Measurements from ENCODE around the gene TNRC18. TPM values are rescaled to one million over a fixed set of nuclear protein-coding genes. Genes with fewer than 3 reads are reported as not detected.

TNRC18 gene
- total RNA-seq, 2 experiments from 2014 or later, result 12.2 to 64.2 TPM

DNA sequence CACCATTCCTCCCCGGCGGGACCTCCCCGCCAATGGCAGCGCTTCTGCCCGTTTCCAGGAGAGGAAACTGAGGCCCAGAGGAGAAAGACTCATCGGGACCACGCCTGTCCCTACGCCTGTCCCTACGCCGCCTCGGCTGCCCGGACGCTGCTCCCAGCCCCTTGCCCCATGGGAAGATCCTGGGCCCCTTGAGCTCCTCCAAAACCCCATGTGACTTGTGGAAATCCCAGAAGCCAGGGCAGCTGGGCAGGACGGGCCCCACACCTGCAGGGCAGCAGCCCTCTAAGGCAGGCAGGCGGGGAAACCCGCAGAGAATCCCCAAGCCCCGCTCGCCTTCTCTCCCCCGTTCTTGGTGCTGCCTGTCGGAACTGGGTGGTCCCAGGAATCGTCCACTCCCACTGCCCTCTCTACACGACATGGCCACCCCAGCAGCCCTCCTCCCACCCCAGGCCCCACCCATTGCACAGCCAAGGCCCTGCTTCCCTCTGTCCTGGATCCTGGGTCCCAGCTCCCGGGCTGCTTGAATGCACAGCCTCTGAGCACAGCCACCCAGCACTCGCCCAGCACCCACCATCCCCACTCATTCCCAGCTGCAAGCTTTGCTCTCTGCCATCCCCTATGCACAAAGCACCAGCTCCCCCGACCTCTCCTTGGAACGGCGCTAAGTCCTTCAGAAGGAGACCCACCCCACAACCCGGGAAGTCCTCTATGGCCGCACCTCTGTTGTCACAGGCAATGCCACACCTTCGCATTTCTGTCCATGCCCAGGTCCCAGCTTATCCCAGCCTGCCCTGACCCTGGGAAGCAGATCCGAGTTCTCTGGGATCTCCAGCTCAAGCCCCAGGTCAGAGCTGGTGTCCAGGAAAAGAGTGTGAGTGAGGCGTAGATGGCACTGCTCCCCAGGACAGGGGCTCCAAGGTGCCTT lies 90.3 kb downstream of the TNRC18 start:
- POLR2A ChIA-PET, result no interaction called here
- Histone ChIP-seq H3K4me3 (ENCODE audit: low read depth, low read length, poor library complexity, severe bottlenecking) (no peak overlapping the region), H3K36me3 (ENCODE audit: insufficient read depth, low read length) (peaks cover 47% of the 10 kb centered on the region), H2AFZ (ENCODE audit: low read length) (no peak overlapping the region), H3K27ac (ENCODE audit: low read depth, low read length, poor library complexity, severe bottlenecking) (no peak overlapping the region), H3K79me2 (ENCODE audit: insufficient read depth, low read depth, low read length) (no peaks in the 10 kb centered on the region), H3K4me1 (ENCODE audit: insufficient read depth, low read length, poor library complexity, severe bottlenecking) (peaks cover 21% of the 10 kb centered on the region), H4K20me1 (ENCODE audit: insufficient read depth, low read length) (no peaks in the 10 kb centered on the region), H3K9me2 (ENCODE audit: insufficient read depth, low read length) (no peaks in the 10 kb centered on the region), H3K4me2 (ENCODE audit: low read length) (no peak overlapping the region), H3K9me3 (ENCODE audit: low read length) (no peaks in the 10 kb centered on the region; the same call in 1 of the 2 replicates)
- DNase-seq (ENCODE audit: low spot score), result no peak
- TF ChIP-seq, protein P1, sequence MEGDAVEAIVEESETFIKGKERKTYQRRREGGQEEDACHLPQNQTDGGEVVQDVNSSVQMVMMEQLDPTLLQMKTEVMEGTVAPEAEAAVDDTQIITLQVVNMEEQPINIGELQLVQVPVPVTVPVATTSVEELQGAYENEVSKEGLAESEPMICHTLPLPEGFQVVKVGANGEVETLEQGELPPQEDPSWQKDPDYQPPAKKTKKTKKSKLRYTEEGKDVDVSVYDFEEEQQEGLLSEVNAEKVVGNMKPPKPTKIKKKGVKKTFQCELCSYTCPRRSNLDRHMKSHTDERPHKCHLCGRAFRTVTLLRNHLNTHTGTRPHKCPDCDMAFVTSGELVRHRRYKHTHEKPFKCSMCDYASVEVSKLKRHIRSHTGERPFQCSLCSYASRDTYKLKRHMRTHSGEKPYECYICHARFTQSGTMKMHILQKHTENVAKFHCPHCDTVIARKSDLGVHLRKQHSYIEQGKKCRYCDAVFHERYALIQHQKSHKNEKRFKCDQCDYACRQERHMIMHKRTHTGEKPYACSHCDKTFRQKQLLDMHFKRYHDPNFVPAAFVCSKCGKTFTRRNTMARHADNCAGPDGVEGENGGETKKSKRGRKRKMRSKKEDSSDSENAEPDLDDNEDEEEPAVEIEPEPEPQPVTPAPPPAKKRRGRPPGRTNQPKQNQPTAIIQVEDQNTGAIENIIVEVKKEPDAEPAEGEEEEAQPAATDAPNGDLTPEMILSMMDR (conservative IDR thresholded peaks at IDR 0.05; ENCODE audit: low read length), result no peak
- no peak for TF ChIP-seq EZH2phosphoT487 (IDR thresholded peaks at IDR 0.05; ENCODE audit: borderline replicate concordance, low read depth, low read length)
- CTCF ChIA-PET (ENCODE audit: unreplicated experiment), result no interaction called here
- intact Hi-C loops (cut with micrococcal nuclease; ENCODE audit: unreplicated experiment), result loop anchor here (5.0 kb wide), 1 partner anchor 64 kb away; no protein-coding TSS in a partner anchor
- no TSS peak for BruUV-seq (replicated peaks)

DNA sequence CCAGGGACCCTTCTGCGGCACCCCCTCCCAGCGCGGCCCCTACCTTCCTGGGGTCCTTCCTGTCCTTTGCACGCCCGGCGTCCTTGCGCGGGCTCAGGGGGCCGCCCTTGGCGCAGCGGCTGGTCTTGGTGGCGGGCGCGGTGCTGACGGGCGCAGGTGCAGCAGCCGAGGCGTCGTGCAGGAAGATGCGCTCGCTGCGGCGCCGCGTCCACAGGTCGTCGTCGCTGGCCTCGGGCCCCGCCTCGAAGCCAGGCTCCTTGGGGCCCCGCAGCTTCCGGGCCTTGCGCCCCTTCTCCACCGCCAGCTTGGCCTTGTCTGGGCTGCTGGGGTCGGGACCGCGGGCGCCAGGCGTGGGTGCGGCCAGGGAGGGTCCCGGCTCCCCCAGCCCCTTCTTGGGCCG lies 91.1 kb downstream of the TNRC18 start:
- DNase-seq (ENCODE audit: low spot score), result no peak
- Histone ChIP-seq H2AFZ (ENCODE audit: low read length) (no peak overlapping the region), H3K9me3 (ENCODE audit: low read length) (no peaks in the 10 kb centered on the region; the same call in 1 of the 2 replicates), H3K4me3 (ENCODE audit: low read depth, low read length, poor library complexity, severe bottlenecking) (no peak overlapping the region), H3K79me2 (ENCODE audit: insufficient read depth, low read depth, low read length) (no peaks in the 10 kb centered on the region), H3K4me2 (ENCODE audit: low read length) (no peak overlapping the region), H4K20me1 (ENCODE audit: insufficient read depth, low read length) (no peaks in the 10 kb centered on the region), H3K4me1 (ENCODE audit: insufficient read depth, low read length, poor library complexity, severe bottlenecking) (peaks cover 29% of the 10 kb centered on the region), H3K36me3 (ENCODE audit: insufficient read depth, low read length) (peaks cover 44% of the 10 kb centered on the region), H3K9me2 (ENCODE audit: insufficient read depth, low read length) (no peaks in the 10 kb centered on the region), H3K27ac (ENCODE audit: low read depth, low read length, poor library complexity, severe bottlenecking) (no peak overlapping the region)
- ChIA-PET POLR2A (no interaction called here), CTCF (ENCODE audit: unreplicated experiment) (no interaction called here)
- BruUV-seq (replicated peaks), result no TSS peak
- intact Hi-C loops (cut with micrococcal nuclease; ENCODE audit: unreplicated experiment), result loop anchor here (5.0 kb wide), 1 partner anchor 65 kb away; no protein-coding TSS in a partner anchor
- no peak for TF ChIP-seq EZH2phosphoT487 (IDR thresholded peaks at IDR 0.05; ENCODE audit: borderline replicate concordance, low read depth, low read length)
- TF ChIP-seq, protein P1 (conservative IDR thresholded peaks at IDR 0.05; ENCODE audit: low read length), result no peak

DNA sequence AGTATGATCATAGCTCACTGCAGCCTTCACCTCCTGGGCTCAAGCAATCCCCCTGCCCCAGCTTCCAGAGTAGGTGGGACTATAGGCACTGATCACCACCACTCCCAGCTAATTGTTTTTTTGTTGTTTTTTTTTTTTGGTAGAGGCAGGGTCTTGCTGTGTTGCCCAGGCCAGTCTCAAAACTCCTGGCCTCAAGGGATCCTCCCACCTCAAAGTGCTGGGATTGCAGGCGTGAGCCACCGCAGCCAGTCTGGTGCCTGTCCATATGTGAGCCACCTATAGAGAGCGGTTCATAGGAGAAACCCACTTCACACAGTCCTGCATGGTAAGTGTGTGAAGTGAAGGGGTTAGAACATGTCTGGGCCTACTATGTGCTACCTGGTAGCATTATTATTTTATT lies 93.3 kb downstream of the TNRC18 start:
- ChIA-PET POLR2A (interaction anchor here (0.7 to 1.1 kb wide), 2 partner anchors 32 to 285 kb away, joined by 3 read pairs; partner anchors contain the start of gene RBAK), CTCF (ENCODE audit: unreplicated experiment) (no interaction called here)
- Histone ChIP-seq H3K4me1 (ENCODE audit: insufficient read depth, low read length, poor library complexity, severe bottlenecking) (peaks cover 35% of the 10 kb centered on the region), H3K36me3 (ENCODE audit: insufficient read depth, low read length) (peaks cover 27% of the 10 kb centered on the region), H3K4me3 (ENCODE audit: low read depth, low read length, poor library complexity, severe bottlenecking) (no peak overlapping the region), H2AFZ (ENCODE audit: low read length) (no peak overlapping the region), H4K20me1 (ENCODE audit: insufficient read depth, low read length) (no peaks in the 10 kb centered on the region), H3K4me2 (ENCODE audit: low read length) (no peak overlapping the region), H3K9me2 (ENCODE audit: insufficient read depth, low read length) (no peaks in the 10 kb centered on the region), H3K9me3 (ENCODE audit: low read length) (no peaks in the 10 kb centered on the region), H3K79me2 (ENCODE audit: insufficient read depth, low read depth, low read length) (no peaks in the 10 kb centered on the region), H3K27ac (ENCODE audit: low read depth, low read length, poor library complexity, severe bottlenecking) (no peak overlapping the region)
- no peak for DNase-seq (ENCODE audit: low spot score)
- intact Hi-C loops (cut with micrococcal nuclease; ENCODE audit: unreplicated experiment), result loop anchor here (5.0 kb wide), 1 partner anchor 67 kb away; no protein-coding TSS in a partner anchor
- no TSS peak for BruUV-seq (replicated peaks)
- TF ChIP-seq, protein P1 (conservative IDR thresholded peaks at IDR 0.05; ENCODE audit: low read length), result no peak
- TF ChIP-seq EZH2phosphoT487 (IDR thresholded peaks at IDR 0.05; ENCODE audit: borderline replicate concordance, low read depth, low read length), result no peak
